PC-9 (cell line): Measurements from ENCODE around the gene MID2.

Experiments
- CTCF ChIP-seq: fragments of 200-600 bp; sonication (generic); conservative IDR thresholded peaks from 2 replicates; pipeline ENCODE4 v1.6.1; 2017; ENCODE audit warnings: mixed run types, antibody characterized with exemption, mild to moderate bottlenecking, moderate library complexity
- EZH2 ChIP-seq: fragments of 200-600 bp; sonication (generic); IDR thresholded peaks from 2 replicates; pipeline ENCODE4 v1.8.0; 2017; ENCODE audit warnings: antibody characterized with exemption, low read depth

- no peak for TF ChIP-seq CTCF
- TF ChIP-seq EZH2, result no peak
These were observed 143.0 kb downstream of the MID2 start for GRCh38 chrX:107968623-107969022.
